IPS-20b (cell line): Measurements from ENCODE around the gene COX19.

ENCODE experiments used
- H3K27ac ChIP-seq: one replicate; pipeline ENCODE4 v1.5.1; 2013; ENCODE audit warnings: low read length
- H3K27me3 ChIP-seq: 2 replicates; pipeline ENCODE4 v1.6.1; 2013; ENCODE audit warnings: mild to moderate bottlenecking, low read length, inconsistent platforms; ENCODE audit not compliant: insufficient read depth
- H3K36me3 ChIP-seq: 2 replicates; pipeline ENCODE4 v1.6.1; 2013; ENCODE audit warnings: low read depth, mild to moderate bottlenecking, inconsistent platforms, low read length, moderate library complexity; ENCODE audit not compliant: insufficient read depth
- H3K4me1 ChIP-seq: 2 replicates; pipeline ENCODE4 v1.6.1; 2013; ENCODE audit warnings: mild to moderate bottlenecking, control low read depth, inconsistent platforms, low read length, moderate library complexity; ENCODE audit not compliant: insufficient read depth
- H3K4me3 ChIP-seq: 2 replicates; pipeline ENCODE4 v1.5.1; 2013; ENCODE audit warnings: mild to moderate bottlenecking, low read length, inconsistent platforms
- H3K9ac ChIP-seq: 2 replicates; pipeline ENCODE4 v1.6.1; 2013; ENCODE audit warnings: low read depth, mild to moderate bottlenecking, inconsistent platforms, low read length, moderate library complexity
- H3K9me3 ChIP-seq: 2 replicates; pipeline ENCODE4 v1.6.1; 2013; ENCODE audit warnings: mild to moderate bottlenecking, low read depth, low read length, inconsistent platforms; ENCODE audit not compliant: insufficient read depth

COX19 gene

DNA sequence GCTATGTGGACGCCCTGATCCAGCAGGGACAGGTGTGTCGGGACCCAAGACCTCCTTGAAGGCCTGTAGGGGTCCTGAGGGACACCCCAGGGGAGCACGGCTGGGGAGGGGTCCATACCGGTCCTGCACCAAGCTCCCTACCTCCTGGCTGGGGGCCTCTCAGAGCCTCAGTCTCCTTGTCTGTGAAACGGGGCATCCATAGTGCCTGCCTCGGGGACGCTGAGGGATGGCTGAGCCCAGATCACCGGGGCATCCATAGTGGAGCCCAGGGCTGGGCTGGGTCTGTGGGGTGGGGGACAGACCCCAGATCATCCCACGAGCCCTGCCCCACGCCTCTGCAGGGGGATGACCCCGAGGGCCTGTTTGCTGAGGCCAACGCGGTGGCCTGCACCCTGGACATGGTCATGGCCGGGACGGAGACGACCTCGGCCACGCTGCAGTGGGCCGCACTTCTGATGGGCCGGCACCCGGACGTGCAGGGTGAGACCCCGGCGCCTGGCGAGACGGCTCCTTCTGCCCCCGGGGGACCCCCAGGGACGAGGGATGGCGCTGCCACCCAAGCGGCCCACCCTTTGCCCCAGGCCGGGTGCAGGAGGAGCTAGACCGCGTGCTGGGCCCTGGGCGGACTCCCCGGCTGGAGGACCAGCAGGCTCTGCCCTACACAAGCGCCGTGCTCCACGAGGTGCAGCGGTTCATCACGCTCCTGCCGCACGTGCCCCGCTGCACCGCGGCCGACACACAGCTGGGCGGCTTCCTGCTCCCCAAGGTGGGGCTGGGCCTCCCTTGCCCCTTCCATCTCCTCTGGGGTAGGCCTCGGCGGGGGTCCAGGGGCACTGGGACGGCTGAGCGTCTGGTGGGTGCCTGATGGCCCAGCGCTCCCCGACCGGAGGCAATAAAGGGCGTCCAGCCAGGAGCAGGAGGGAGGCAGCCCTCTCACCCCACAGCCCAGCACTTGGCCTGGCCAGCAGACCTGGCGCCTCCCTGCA lies 11.7 kb upstream of the COX19 start:
- Histone ChIP-seq H3K9me3 (no peaks in the 10 kb centered on the region), H3K4me3 (no peak overlapping the region), H3K27me3 (no peaks in the 10 kb centered on the region), H3K9ac (no peak overlapping the region), H3K4me1 (no peaks in the 10 kb centered on the region), H3K27ac (no peak overlapping the region), H3K36me3 (no peaks in the 10 kb centered on the region)

DNA sequence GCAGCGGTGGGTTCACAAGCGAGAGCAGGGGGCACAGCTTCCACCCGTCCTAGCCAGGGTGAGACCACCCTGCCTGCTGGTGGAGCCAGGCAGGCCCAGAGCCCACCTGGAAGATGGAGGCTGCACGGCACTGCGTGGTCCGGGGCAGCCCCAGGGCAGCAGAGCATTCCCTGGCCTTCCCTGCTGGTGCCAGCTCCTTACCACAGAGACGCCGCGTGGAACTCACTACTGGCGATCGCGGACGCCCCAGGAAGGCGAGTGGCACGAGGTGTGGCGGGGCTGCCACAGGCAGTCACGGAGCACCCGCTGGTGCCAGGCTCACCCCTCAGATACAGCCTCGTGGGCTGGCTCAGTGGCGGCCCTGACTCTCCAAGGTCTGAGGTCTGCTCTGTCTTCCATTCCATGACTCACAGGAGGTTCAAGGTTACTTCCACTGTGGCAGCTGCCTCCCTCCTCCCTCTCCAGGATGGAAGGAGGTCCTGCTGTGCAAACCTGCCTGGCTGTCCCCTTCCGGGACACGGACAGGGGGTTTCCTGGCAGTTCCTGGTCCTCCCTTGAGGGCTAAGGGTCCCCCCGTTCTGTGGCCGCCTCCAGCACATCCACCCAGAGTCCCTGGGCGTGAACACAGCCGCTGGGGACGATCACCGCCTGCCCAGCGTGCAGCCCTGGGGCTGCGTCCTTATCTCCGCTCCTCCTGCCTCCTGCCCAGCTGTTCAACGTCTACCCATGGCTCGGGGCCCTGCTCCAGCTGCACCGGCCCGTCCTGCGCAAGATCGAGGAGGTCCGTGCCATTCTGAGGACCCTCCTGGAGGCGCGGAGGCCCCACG lies 10.8 kb upstream of the COX19 start:
- no peaks in the 10 kb centered on the region for H3K36me3 ChIP-seq
- no peaks in the 10 kb centered on the region for H3K9me3 ChIP-seq
- H3K27ac ChIP-seq: no peak overlapping the region
- H3K4me1 ChIP-seq: no peaks in the 10 kb centered on the region
- H3K9ac ChIP-seq: no peak overlapping the region
- H3K27me3 ChIP-seq: no peaks in the 10 kb centered on the region
- no peak overlapping the region for H3K4me3 ChIP-seq

DNA sequence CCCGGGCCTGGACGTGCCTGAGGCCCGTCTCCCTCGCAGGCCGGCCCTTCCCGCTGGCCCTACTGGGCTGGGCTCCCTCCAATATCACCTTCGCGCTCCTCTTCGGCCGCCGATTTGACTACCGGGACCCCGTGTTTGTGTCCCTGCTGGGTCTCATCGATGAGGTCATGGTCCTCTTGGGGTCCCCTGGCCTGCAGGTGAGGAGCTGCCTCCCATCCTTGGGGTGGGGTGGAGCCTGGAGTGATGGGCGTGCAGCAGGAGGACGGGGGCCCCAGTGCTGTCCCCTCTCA lies 9.7 kb upstream of the COX19 start:
- no peaks in the 10 kb centered on the region for H3K4me1 ChIP-seq
- H3K4me3 ChIP-seq: no peak overlapping the region
- no peak overlapping the region for H3K27ac ChIP-seq
- no peak overlapping the region for H3K9ac ChIP-seq
- H3K9me3 ChIP-seq: no peaks in the 10 kb centered on the region
- no peaks in the 10 kb centered on the region for H3K36me3 ChIP-seq
- H3K27me3 ChIP-seq: no peaks in the 10 kb centered on the region

DNA sequence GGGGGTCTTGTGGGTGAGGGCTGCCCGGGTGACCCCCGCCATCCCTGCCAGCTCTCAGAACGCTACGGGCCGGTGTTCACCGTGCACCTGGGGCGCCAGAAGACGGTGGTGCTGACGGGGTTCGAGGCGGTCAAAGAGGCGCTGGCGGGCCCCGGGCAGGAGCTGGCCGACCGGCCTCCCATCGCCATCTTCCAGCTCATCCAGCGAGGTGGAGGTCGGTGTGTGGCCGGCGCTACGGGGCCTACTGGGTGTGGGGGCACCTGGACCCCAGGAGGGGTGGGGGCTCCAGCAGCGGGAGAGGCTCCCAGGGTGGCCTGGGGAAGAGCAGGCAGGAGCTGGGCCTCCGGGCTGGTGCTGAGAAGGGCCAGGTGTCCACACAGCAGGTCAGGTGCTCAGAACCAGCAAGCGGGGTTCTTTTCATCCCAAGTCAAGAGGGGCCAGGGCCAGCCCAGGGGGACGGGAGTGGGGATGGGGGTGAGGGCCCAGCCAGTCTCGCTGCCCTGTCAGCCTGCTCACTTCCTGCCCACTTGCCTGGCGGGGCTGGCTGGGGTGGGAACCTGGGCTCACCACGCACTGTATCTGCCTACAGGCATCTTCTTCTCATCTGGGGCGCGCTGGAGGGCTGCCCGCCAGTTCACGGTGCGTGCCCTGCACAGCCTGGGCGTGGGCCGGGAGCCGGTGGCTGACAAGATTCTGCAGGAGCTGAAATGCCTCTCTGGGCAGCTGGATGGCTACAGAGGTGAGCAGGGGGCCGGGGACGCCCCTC lies 9.2 kb upstream of the COX19 start:
- Histone ChIP-seq H3K9ac (no peak overlapping the region), H3K27ac (no peak overlapping the region), H3K27me3 (no peaks in the 10 kb centered on the region), H3K36me3 (no peaks in the 10 kb centered on the region), H3K4me3 (no peak overlapping the region), H3K4me1 (no peaks in the 10 kb centered on the region), H3K9me3 (no peaks in the 10 kb centered on the region)

DNA sequence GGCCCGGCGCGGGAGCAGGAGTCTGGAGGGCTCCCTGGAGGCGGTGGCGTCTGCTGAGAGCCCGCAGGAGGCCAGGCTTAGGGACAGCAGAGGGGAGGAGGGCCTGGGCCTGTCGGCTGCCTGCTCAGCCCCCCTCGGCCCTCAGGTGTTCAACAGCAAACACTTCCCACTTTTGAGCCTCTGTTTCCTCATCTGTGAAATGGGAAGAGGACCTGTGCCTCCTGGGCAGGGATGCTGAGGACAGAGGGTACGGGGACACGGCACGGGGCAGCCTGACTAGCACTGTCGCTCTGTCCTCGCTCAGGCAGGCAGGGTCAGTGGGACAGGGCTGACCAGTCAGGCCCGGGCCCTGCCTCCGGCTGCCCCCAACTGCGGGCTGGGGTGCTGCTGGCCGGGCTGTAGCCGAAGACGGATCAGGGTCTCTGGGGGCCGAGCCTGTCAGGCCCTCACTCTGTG lies 8.3 kb upstream of the COX19 start:
- no peaks in the 10 kb centered on the region for H3K9me3 ChIP-seq
- H3K4me1 ChIP-seq: no peaks in the 10 kb centered on the region
- H3K4me3 ChIP-seq: no peak overlapping the region
- H3K27ac ChIP-seq: no peak overlapping the region
- H3K27me3 ChIP-seq: no peaks in the 10 kb centered on the region
- no peaks in the 10 kb centered on the region for H3K36me3 ChIP-seq
- no peak overlapping the region for H3K9ac ChIP-seq

DNA sequence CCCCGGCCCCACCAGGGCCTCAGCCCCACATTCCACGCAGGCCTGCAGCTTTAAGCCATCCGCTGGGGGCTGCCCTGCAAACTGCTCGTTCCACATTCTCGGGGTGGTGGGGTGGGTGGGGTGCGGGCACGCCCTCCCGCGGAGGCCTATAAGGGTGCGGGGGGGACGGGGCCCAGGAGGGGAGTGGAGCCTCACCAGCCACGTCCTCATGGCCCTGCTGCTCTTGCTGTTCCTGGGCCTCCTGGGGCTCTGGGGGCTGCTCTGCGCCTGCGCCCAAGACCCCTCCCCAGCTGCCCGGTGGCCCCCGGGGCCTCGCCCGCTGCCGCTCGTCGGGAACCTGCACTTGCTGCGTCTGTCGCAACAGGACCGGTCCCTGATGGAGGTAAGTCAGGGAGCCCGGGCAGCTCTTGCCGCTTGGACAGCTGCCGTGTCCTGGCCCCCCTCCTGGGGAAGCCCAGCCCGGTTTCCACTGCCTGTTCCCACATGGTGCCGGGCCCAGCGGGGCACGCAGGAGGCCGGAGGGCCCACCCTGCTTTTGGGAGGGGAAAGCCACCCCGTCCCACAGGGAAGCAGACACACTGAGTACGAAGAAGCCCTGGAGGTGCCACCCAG lies 7.8 kb upstream of the COX19 start, which contains the start of gene CYP2W1:
TSS of gene CYP2W1 (plus strand) at position 178 of the 612 bp plus-strand sequence. CDS start at position 209, 31 bp downstream.
- Histone ChIP-seq H3K27me3 (no peaks in the 10 kb centered on the region), H3K4me3 (no peak within 1 kb of the TSS), H3K4me1 (no peaks in the 10 kb centered on the region), H3K27ac (no peak within 1 kb of the TSS), H3K9ac (no peak within 1 kb of the TSS), H3K9me3 (no peaks in the 10 kb centered on the region), H3K36me3 (no peaks in the 10 kb centered on the region)

DNA sequence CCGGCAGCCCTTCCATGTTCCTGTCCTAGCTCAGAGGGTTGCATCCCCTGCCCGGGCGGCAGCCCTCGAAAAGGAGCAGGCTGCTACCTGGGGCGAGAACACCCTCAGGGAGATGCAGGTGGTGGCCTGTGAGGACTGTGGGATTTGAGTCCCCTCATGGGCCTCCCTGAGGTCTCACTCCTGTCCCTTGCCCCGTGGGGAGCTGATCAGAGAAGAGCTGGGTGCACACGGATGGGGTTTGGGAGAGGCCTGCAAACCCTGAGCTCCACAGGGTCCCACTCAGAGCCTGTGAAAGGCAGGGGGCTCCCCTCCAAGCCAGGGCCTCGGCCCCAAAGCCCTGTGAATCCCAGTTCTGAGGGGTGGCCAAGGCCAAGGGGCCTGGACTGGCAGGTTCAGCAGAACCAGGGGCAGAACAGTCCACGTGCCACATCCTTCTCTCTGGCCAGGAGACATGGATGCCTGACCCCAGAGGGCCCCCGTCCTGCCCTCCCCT lies 7.2 kb upstream of the COX19 start:
- no peaks in the 10 kb centered on the region for H3K9me3 ChIP-seq
- H3K27me3 ChIP-seq: no peaks in the 10 kb centered on the region
- no peaks in the 10 kb centered on the region for H3K4me1 ChIP-seq
- no peaks in the 10 kb centered on the region for H3K36me3 ChIP-seq
- H3K4me3 ChIP-seq: no peak overlapping the region
- no peak overlapping the region for H3K9ac ChIP-seq
- no peak overlapping the region for H3K27ac ChIP-seq

DNA sequence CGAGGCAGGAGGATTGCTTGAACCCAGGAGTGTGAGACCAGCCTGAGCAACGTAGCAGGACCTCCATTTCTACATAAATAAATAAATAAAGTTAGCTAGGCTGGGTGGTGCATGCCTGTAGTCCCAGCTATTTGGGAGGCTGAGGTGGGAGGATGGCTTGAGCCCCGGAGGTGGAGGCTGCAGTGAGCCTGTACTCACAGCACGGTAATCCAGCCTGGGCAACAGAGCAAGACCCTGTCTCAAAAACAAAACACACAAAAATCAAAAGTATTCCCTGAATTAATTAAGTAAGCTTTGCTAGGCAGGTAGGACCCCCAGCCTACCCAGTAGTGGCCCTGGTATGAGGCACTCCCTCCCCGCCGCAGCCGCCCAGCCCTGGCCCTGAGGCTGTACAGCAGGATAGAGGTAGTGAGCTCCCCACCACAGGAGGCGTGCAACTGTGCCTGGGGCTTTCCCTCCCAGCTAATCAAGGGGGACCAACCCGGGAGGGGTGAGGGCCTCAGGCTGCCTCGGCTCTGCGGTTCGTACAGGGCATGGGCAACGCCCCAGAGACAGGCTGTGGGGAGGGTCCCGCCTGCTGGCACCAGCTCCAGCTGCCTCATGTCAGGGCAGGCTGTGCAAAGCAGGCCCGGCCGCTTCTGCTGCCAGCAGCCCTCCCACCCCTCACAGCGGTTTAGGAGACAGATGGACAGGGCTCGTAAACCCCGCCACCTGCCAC lies 6.6 kb upstream of the COX19 start:
- no peak overlapping the region for H3K4me3 ChIP-seq
- no peak overlapping the region for H3K9ac ChIP-seq
- H3K27me3 ChIP-seq: no peaks in the 10 kb centered on the region
- H3K36me3 ChIP-seq: no peaks in the 10 kb centered on the region
- H3K4me1 ChIP-seq: no peaks in the 10 kb centered on the region
- H3K9me3 ChIP-seq: no peaks in the 10 kb centered on the region
- H3K27ac ChIP-seq: no peak overlapping the region

DNA sequence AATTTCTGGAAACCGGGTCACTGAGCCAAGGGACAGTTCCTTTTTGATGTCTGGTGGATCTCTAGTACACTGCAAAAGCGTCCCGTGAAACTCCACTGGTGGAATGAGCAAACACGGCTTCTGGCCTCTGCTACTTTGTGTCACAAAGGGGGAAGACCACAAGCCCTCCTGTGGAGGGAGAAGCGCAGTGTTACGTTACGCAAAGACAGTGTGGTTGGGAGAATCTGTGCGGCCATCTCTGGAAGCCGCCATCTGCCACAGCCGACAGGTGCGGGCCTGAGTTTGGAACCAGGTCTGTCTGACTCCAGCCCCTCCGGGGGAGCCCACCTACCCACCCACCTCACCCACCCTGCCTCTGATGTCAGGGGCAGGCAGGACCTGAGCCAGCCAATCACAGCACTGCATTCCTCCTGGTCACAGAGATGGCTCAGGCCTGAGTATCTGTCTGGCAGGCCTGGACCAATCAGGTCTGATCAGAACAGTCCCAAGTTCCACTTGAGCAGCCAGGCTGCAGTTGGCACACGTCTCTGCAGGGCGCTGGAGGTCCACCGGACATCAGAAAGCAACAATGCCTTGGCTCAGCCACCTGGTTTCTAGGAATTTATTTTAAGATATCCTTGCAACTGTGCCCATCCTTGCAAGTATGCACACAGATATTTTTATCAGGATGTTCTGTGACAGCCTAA lies 4.7 kb upstream of the COX19 start:
- H3K4me1 ChIP-seq: no peaks in the 10 kb centered on the region
- no peak overlapping the region for H3K4me3 ChIP-seq
- H3K27ac ChIP-seq: no peak overlapping the region
- H3K36me3 ChIP-seq: no peaks in the 10 kb centered on the region
- H3K9me3 ChIP-seq: no peaks in the 10 kb centered on the region
- H3K27me3 ChIP-seq: no peaks in the 10 kb centered on the region
- no peak overlapping the region for H3K9ac ChIP-seq

DNA sequence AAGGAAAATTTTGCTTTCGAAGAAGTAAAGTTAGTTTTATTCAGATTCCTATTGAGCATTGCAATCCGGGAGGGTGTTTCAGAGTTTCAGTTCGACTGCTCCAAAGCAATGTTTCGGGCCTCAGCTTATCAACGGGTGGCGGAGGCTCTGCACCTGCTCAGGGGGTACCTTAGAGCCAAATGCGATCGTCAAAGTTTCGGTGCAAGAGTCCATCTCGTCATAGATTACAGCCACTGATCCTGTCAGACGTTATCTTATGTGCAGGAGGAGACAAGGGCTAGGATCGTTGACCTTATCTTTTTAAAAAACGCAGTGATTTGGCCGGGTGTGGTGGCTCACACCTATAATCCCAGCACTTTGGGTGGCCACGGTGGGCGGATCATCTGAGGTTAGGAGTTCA lies 3.8 kb upstream of the COX19 start:
- no peak overlapping the region for H3K9ac ChIP-seq
- H3K9me3 ChIP-seq: no peaks in the 10 kb centered on the region
- no peak overlapping the region for H3K4me3 ChIP-seq
- no peaks in the 10 kb centered on the region for H3K27me3 ChIP-seq
- H3K4me1 ChIP-seq: no peaks in the 10 kb centered on the region
- no peaks in the 10 kb centered on the region for H3K36me3 ChIP-seq
- no peak overlapping the region for H3K27ac ChIP-seq
